Fibroblast of lung (primary cell): ENCODE results near the gene GCSAM. TPM values are rescaled to one million over a fixed set of nuclear protein-coding genes. Genes with fewer than 3 reads are reported as not detected.

Experiments
- DNase-seq, 2 donors: peaks; one replicate each; pipeline versions ENCODE4 v3.0.0 to v3.0.0-alpha.2; 2010; ENCODE audit warnings: low read depth in 2 of 2
- H2AFZ ChIP-seq: 2 replicates; pipeline ENCODE4 v1.5.1; 2012; ENCODE audit warnings: low read length, control low read depth, inconsistent platforms
- H3K27ac ChIP-seq: 2 replicates; pipeline ENCODE4 v1.5.1; 2011; ENCODE audit warnings: low read length, control low read depth; ENCODE audit not compliant: insufficient read depth
- H3K27me3 ChIP-seq: 2 replicates; pipeline ENCODE4 v1.5.1; 2011; ENCODE audit warnings: mild to moderate bottlenecking, low read length; ENCODE audit not compliant: control insufficient read depth, insufficient read depth
- H3K36me3 ChIP-seq: 2 replicates; pipeline ENCODE4 v1.5.1; 2011; ENCODE audit warnings: low read length; ENCODE audit not compliant: control insufficient read depth, insufficient read depth
- H3K4me1 ChIP-seq: 2 replicates; pipeline ENCODE4 v1.5.1; 2011; ENCODE audit warnings: low read length; ENCODE audit not compliant: control insufficient read depth, insufficient read depth; ENCODE audit errors: extremely low read depth
- H3K4me2 ChIP-seq: 2 replicates; pipeline ENCODE4 v1.5.1; 2011; ENCODE audit warnings: low read length, control low read depth; ENCODE audit not compliant: insufficient read depth; ENCODE audit errors: extremely low read depth
- H3K4me3 ChIP-seq, 4 experiments: fragments of 200-600 bp in 1 of 4; sonication (generic) in 1 of 4; replicated peaks in 1 of 4; 2 replicates each; pipeline ENCODE4 v1.5.1; 2011 to 2016; ENCODE audit warnings: low read length in 4 of 4, low read depth in 3 of 4, mild to moderate bottlenecking in 3 of 4, control low read depth in 2 of 4, inconsistent platforms in 1 of 4, mixed read lengths in 1 of 4; ENCODE audit not compliant: insufficient read depth in 1 of 4; ENCODE audit errors: control extremely low read depth in 1 of 4
- H3K79me2 ChIP-seq: 2 replicates; pipeline ENCODE4 v1.5.1; 2012; ENCODE audit warnings: mild to moderate bottlenecking, low read length, inconsistent platforms; ENCODE audit not compliant: control insufficient read depth, insufficient read depth
- H3K9ac ChIP-seq: 2 replicates; pipeline ENCODE4 v1.5.1; 2011; ENCODE audit warnings: mild to moderate bottlenecking, low read length, control low read depth; ENCODE audit not compliant: insufficient read depth
- H3K9me3 ChIP-seq: 2 replicates; pipeline ENCODE4 v1.5.1; 2012; ENCODE audit warnings: low read depth, low read length; ENCODE audit not compliant: control insufficient read depth, insufficient read depth
- H4K20me1 ChIP-seq: 2 replicates; pipeline ENCODE4 v1.5.1; 2011; ENCODE audit warnings: low read length; ENCODE audit not compliant: control insufficient read depth, insufficient read depth; ENCODE audit errors: extremely low read depth
- CTCF ChIP-seq, 2 donors: IDR thresholded peaks in 1 of 2; conservative IDR thresholded peaks in 1 of 2; 1 replicate in 1 of 2; 2 replicates in 1 of 2; pipeline ENCODE4 v1.5.1; 2011 to 2012; ENCODE audit warnings: low read length in 2 of 2, control low read depth in 1 of 2, inconsistent platforms in 1 of 2, low read depth in 1 of 2, mild to moderate bottlenecking in 1 of 2
- EZH2 ChIP-seq: IDR thresholded peaks from 2 replicates; pipeline ENCODE4 v1.5.1; 2012; ENCODE audit warnings: low read length, control low read depth, mild to moderate bottlenecking; ENCODE audit errors: missing control alignments
- polyA plus RNA-seq, 2 donors: library from polyadenylated mRNA; depleted of rRNA in 1 of 2; stranded (reverse) in 1 of 2; unstranded in 1 of 2; fragments of >200 nt; gene quantifications; 2 replicates each; pipeline ENCODE4 v1.2.1, GENCODE V29; 2011 to 2012; ENCODE audit warnings: missing spikeins in 1 of 2
- total RNA-seq: library from RNA; depleted of rRNA; stranded (reverse); fragments of >200 nt; gene quantifications from 2 replicates; pipeline ENCODE4 v1.2.1, GENCODE V29; 2014

The GCSAM gene
- total and polyA plus RNA-seq, 2 donors (not counting 1 experiment from before 2014, with no cell fraction given): not detected

- H3K9me3 ChIP-seq: no peaks in the 10 kb centered on the region
- peak in 1 of 2 donors; percentile 23 for DNase-seq
- no peaks in the 10 kb centered on the region for H3K4me1 ChIP-seq
- no peak overlapping the region for H3K4me3 ChIP-seq
- H3K9ac ChIP-seq: no peak overlapping the region
- H3K36me3 ChIP-seq: no peaks in the 10 kb centered on the region
- H3K4me2 ChIP-seq: no peak overlapping the region
- peak overlapping the region; percentile 24 for H2AFZ ChIP-seq
- H4K20me1 ChIP-seq: no peaks in the 10 kb centered on the region
- TF ChIP-seq CTCF (conservative IDR thresholded peaks at IDR 0.05 in 1 of 2, IDR thresholded peaks at IDR 0.05 in 1 of 2; ENCODE audit: low read depth in 1 of 2, low read length in 2 of 2) (no peak), EZH2 (no peak)
- no peaks in the 10 kb centered on the region for H3K79me2 ChIP-seq
- H3K27me3 ChIP-seq: no peaks in the 10 kb centered on the region
- H3K27ac ChIP-seq: no peak overlapping the region
Measured at GRCh38 chr3:112126511-112126911, 6.5 kb downstream of the GCSAM start.

- Histone ChIP-seq H3K9ac (no peak overlapping the region), H2AFZ (no peak overlapping the region), H3K79me2 (no peaks in the 10 kb centered on the region), H3K4me2 (no peak overlapping the region), H3K9me3 (no peaks in the 10 kb centered on the region), H4K20me1 (no peaks in the 10 kb centered on the region), H3K36me3 (no peaks in the 10 kb centered on the region), H3K27me3 (no peaks in the 10 kb centered on the region), H3K4me1 (no peaks in the 10 kb centered on the region), H3K27ac (no peak overlapping the region), H3K4me3 (no peak overlapping the region)
- TF ChIP-seq EZH2 (no peak), CTCF (conservative IDR thresholded peaks at IDR 0.05 in 1 of 2, IDR thresholded peaks at IDR 0.05 in 1 of 2; ENCODE audit: low read depth in 1 of 2, low read length in 2 of 2) (no peak)
- DNase-seq: no peak
Measured at GRCh38 chr3:112124907-112125607, 8.0 kb downstream of the GCSAM start.

- Histone ChIP-seq H3K79me2 (no peaks in the 10 kb centered on the region), H3K9me3 (no peaks in the 10 kb centered on the region), H3K9ac (no peak overlapping the region), H3K27me3 (no peaks in the 10 kb centered on the region), H4K20me1 (no peaks in the 10 kb centered on the region), H3K4me1 (no peaks in the 10 kb centered on the region), H3K4me2 (no peak overlapping the region), H3K4me3 (no peak overlapping the region), H3K36me3 (no peaks in the 10 kb centered on the region), H2AFZ (no peak overlapping the region), H3K27ac (no peak overlapping the region)
- DNase-seq: no peak
- no peak for TF ChIP-seq CTCF (conservative IDR thresholded peaks at IDR 0.05 in 1 of 2, IDR thresholded peaks at IDR 0.05 in 1 of 2; ENCODE audit: low read depth in 1 of 2, low read length in 2 of 2)
- no peak for TF ChIP-seq EZH2
Measured at GRCh38 chr3:112123548-112123947, 9.5 kb downstream of the GCSAM start.
